HEK293T (cell line): ENCODE measurements around the gene C1QTNF8.

Experiments
- CTCF ChIA-PET: fragments of 350-600 bp; formaldehyde crosslinking; extraction: SDS; loops from one replicate; lab custom pipeline; 2021; ENCODE audit warnings: antibody characterized with exemption, inconsistent platforms; lab: Yijun Ruan, JAX
- POLR2A ChIA-PET: fragments of 350-600 bp; formaldehyde crosslinking; extraction: SDS; loops from one replicate; lab custom pipeline; 2020; ENCODE audit warnings: antibody characterized with exemption, inconsistent platforms; lab: Yijun Ruan, JAX
- DNase-seq: peaks from one replicate; pipeline ENCODE4 v3.0.0; 2012; ENCODE audit warnings: mixed read lengths; ENCODE audit errors: extremely low spot score
- ARNT ChIP-seq: fragments of 450-650 bp; IDR thresholded peaks from 2 replicates; pipeline ENCODE4 v1.6.1; 2017; ENCODE audit warnings: mild to moderate bottlenecking
- BHLHE40 ChIP-seq: fragments of 450-650 bp; IDR thresholded peaks from 2 replicates; pipeline ENCODE4 v1.6.1; 2016; ENCODE audit warnings: mild to moderate bottlenecking, moderate library complexity, borderline replicate concordance
- CTBP1 ChIP-seq: fragments of 450-650 bp; IDR thresholded peaks from 2 replicates; pipeline ENCODE4 v1.6.1; 2016; ENCODE audit warnings: borderline replicate concordance
- ELF4 ChIP-seq: fragments of 450-650 bp; IDR thresholded peaks from 2 replicates; pipeline ENCODE4 v1.6.1; 2017; ENCODE audit warnings: antibody characterized with exemption
- FOXA1 ChIP-seq: fragments of 450-650 bp; IDR thresholded peaks from 2 replicates; pipeline ENCODE4 v1.6.1; 2016; ENCODE audit warnings: mild to moderate bottlenecking
- FOXK2 ChIP-seq: fragments of 450-650 bp; IDR thresholded peaks from 2 replicates; pipeline ENCODE4 v1.6.1; 2016; ENCODE audit warnings: mild to moderate bottlenecking
- FOXM1 ChIP-seq: fragments of 450-650 bp; IDR thresholded peaks from 2 replicates; pipeline ENCODE4 v1.6.1; 2017; ENCODE audit warnings: mild to moderate bottlenecking, borderline replicate concordance
- HDGF ChIP-seq: fragments of 450-650 bp; IDR thresholded peaks from 2 replicates; pipeline ENCODE4 v1.6.1; 2017; ENCODE audit warnings: antibody characterized with exemption, borderline replicate concordance
- L3MBTL2 ChIP-seq: fragments of 450-650 bp; conservative IDR thresholded peaks from 2 replicates; pipeline ENCODE4 v1.6.1; 2016; ENCODE audit warnings: mild to moderate bottlenecking
- LEF1 ChIP-seq: fragments of 450-650 bp; IDR thresholded peaks from 2 replicates; pipeline ENCODE4 v1.6.1; 2017; ENCODE audit warnings: mild to moderate bottlenecking, borderline replicate concordance
- NFRKB ChIP-seq: fragments of 450-650 bp; IDR thresholded peaks from 2 replicates; pipeline ENCODE4 v1.6.1; 2016; ENCODE audit warnings: mild to moderate bottlenecking, moderate library complexity
- SP1 ChIP-seq: fragments of 450-650 bp; IDR thresholded peaks from 2 replicates; pipeline ENCODE4 v1.6.1; 2017
- SUZ12 ChIP-seq: fragments of 450-650 bp; IDR thresholded peaks from 2 replicates; pipeline ENCODE4 v1.6.1; 2016; ENCODE audit warnings: mild to moderate bottlenecking
- TARDBP ChIP-seq: fragments of 450-650 bp; IDR thresholded peaks from 2 replicates; pipeline ENCODE4 v1.6.1; 2016
- ZNF384 ChIP-seq: fragments of 450-650 bp; IDR thresholded peaks from 2 replicates; pipeline ENCODE4 v1.6.1; 2016
- TF ChIP-seq, protein P1 (sequence below): fragments of 450-650 bp; IDR thresholded peaks from 2 replicates; pipeline ENCODE4 v1.6.1; 2016

The C1QTNF8 gene, protein sequence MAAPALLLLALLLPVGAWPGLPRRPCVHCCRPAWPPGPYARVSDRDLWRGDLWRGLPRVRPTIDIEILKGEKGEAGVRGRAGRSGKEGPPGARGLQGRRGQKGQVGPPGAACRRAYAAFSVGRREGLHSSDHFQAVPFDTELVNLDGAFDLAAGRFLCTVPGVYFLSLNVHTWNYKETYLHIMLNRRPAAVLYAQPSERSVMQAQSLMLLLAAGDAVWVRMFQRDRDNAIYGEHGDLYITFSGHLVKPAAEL

DNA sequence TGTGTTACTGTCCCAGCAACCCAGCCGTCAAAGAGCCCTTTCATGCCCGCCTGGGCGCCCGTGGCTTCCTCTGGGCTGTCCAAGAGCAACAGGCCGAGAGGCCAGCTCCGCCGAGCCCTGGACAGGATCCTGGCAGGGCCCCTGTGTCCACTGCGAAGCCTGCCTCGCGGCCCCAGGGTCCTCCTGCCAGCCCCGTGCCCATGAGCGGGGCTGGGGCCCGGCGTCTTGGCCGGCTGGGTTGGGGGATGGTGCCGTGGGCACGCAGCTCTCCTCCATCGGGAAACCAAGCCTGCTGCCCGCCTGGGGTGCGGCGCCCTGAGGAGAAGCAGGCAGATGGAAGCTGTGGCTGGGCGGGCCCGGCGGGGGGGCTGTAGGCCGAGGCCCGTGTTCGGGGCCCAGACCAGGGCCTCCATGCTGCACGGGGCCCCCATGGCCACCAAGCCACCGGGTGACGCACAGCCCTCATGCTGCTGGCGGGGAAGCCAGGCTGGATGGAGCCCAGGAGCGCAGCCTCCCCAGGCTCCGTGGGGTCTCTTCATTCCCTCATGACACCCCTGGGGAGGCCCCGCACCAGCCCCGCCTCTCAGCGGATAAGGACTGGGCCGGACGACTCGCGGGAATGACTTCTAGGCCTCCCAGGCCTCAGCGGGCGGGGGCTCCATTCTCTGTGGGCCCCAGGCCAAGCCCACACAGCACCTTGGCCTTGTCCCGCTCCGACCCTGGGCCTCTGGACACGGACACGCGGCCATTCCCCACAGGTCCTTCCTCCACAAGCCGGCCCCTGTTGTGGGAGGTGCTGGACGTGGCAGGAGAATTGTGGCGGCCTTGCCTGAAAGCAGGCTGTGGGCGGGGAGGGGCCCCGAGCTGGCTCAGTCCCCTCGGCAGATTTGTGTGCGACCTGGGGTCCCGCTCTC lies at the start of gene C1QTNF8:
Gene C1QTNF8 (minus strand): TSS at position 76 of the 914 bp plus-strand sequence. CDS start 1,322 bp downstream, outside the sequence.
- no peak for TF ChIP-seq SP1
- no peak for TF ChIP-seq FOXK2
- TF ChIP-seq FOXA1: no peak
- TF ChIP-seq L3MBTL2: no peak
- TF ChIP-seq ARNT: no peak
- TF ChIP-seq, protein P1, sequence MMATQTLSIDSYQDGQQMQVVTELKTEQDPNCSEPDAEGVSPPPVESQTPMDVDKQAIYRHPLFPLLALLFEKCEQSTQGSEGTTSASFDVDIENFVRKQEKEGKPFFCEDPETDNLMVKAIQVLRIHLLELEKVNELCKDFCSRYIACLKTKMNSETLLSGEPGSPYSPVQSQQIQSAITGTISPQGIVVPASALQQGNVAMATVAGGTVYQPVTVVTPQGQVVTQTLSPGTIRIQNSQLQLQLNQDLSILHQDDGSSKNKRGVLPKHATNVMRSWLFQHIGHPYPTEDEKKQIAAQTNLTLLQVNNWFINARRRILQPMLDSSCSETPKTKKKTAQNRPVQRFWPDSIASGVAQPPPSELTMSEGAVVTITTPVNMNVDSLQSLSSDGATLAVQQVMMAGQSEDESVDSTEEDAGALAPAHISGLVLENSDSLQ: no peak
- TF ChIP-seq CTBP1: no peak
- TF ChIP-seq FOXM1: no peak
- no peak for TF ChIP-seq SUZ12
- no peak for TF ChIP-seq TARDBP
- no peak for TF ChIP-seq BHLHE40
- TF ChIP-seq LEF1: no peak
- CTCF ChIA-PET: interaction anchor here (0.6 kb wide), 1 partner anchor 39 kb away, joined by 4 read pairs; no protein-coding TSS in a partner anchor
- POLR2A ChIA-PET: no interaction called here
- DNase-seq: no peak

DNA sequence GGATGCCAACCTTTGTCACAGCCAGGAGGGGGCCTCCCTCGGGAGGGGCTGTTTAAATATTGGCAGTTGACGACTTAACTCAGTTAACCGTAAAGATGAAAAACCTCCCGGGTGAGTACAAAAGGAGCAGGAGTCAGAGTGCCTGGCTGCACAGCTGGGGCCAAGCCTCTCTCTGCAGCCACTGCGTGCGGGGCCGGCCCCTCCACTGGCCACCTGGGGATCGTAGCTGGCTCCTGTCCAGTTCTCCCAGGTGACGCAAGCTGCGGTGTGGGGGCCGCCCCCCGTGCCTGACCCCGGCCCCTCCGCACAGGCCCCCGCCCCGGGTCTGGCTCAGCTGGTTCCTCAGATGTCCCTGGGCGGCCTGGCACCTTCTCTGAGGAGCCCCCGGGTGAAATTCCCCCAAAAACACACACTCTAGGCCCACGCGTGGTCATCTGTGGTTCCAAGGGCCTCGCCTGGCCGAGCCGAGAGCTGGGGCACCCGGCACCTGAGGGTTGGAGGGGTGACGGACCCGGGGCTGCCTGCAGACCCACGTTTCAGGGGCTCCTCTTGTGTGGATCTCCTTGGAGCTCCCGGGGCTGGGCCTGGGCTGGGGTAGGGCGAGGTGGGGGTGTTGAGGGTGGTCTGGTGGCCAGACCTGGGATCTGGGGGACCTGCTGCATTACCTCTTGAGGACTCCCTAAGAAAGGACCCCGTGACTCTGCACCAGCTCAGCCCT lies 49.5 kb upstream of the C1QTNF8 start:
- no peak for DNase-seq
- TF ChIP-seq HDGF (no peak), SUZ12 (no peak), ARNT (no peak), LEF1 (no peak), FOXM1 (no peak), ELF4 (no peak), TARDBP (no peak), L3MBTL2 (no peak), NFRKB (no peak), FOXK2 (no peak), BHLHE40 (no peak), SP1 (no peak), FOXA1 (no peak), ZNF384 (no peak), CTBP1 (no peak)
- TF ChIP-seq, protein P1: no peak
- ChIA-PET CTCF (no interaction called here), POLR2A (no interaction called here)

DNA sequence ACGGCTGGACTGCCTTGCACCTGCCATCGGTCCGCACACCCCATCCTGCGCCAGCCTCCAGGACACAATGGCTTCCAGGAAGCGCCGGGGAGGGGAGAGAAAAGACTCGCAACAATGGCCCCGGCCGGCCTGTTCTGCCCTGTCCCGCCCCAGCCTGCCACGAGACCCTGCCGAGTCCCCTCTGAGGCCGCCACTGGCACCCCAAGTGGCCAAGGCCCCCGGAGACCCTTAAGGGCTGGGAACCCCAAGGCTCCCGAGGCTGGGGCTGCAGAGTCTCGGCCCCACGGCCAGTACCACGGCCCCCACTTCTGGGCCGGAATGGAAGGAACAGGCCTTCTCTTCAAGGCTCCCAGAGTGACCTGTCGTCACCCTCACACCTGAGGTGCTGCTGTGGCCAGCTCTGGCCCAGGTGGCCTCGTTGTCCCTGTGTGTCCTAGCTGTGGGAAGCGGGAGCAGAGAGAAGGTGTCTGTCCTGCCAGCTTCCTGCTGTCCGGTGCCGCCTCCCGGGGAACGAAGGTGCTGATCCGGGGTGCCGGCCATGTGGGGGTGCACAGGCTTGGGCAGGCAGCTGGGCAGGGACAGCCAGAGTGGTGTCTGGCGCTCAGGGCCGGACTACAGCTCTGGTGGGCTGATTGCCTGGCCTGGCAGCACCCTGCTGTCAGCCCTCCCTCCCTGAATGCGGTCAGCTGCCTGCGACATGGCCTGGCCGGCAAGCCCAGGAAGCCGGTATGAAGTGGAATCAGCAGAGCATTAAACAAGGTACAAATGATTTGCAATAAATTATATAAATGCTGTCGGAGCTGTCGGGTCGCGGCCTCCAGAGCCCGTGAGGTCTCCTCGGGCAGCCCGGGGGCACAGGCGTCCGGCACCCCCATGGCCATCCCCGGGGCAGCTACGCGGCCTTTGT lies 48.7 kb upstream of the C1QTNF8 start:
- POLR2A ChIA-PET: no interaction called here
- CTCF ChIA-PET: no interaction called here
- TF ChIP-seq TARDBP: no peak
- TF ChIP-seq FOXM1: no peak
- TF ChIP-seq SUZ12: no peak
- TF ChIP-seq HDGF: no peak
- TF ChIP-seq, protein P1: peak; percentile 18; the same call in 1 of the 2 replicates
- no peak for TF ChIP-seq NFRKB
- no peak for DNase-seq

DNA sequence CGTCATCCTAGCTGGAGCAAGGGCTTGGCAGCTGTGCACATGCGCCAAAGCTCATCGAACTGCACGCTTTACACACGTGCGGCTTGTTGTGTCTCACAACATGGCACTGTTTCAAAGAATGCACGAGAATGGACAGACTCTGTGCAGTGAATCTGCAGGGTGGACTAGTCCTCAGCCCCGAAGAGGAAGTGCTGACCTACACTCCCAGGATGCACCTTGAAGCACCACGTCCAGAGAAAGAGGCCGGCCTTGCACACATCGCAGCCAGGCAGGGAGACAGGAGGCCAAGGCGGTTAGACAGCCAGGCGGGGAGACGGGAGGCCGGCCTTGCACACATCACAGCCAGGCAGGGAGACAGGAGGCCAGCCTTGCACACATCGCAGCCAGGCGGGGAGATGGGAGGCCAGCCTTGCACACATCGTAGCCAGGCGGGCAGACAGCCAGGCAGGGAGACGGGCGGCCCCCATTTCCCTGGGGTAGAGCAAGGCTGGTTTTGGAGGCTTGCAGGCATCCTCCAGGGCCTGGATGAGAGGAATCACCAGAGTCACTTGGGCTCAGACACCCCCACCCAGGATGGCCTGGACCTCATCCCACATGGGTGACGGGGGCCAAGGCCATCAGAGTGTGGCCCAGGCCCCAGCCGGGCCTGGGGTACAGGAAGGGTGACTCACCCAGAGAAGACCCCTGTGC lies 47.9 kb upstream of the C1QTNF8 start:
- ChIA-PET CTCF (no interaction called here), POLR2A (no interaction called here)
- TF ChIP-seq FOXA1: no peak
- TF ChIP-seq L3MBTL2: no peak
- TF ChIP-seq, protein P1: no peak
- TF ChIP-seq SUZ12: no peak
- no peak for TF ChIP-seq SP1
- no peak for TF ChIP-seq ZNF384
- no peak for DNase-seq
